GM12874 (cell line): ENCODE measurements around the gene PKP4.
A peak's percentile ranks its signal among the peaks of the same experiment; 100 is the strongest.

Experiments used
- CTCF ChIP-seq: IDR thresholded peaks from 2 replicates; pipeline ENCODE4 v1.5.1; 2011; ENCODE audit warnings: low read depth, mild to moderate bottlenecking, control low read depth, low read length, moderate library complexity; ENCODE audit not compliant: insufficient read depth

The PKP4 gene

GRCh38 chr2:158432117-158432516 lies 24.6 kb upstream of the PKP4 start:
- no peak for TF ChIP-seq CTCF

- TF ChIP-seq CTCF, result no peak
Measured at GRCh38 chr2:158443606-158444005, 13.1 kb upstream of the PKP4 start.

- 0 out of 2 replicates have a peak, but pooled peaks have one; percentile 4 for TF ChIP-seq CTCF
Measured at GRCh38 chr2:158457092-158457825, 507 bp downstream of the PKP4 start.

GRCh38 chr2:158457826-158458616 lies 1.3 kb downstream of the PKP4 start:
- TF ChIP-seq CTCF, result peak; percentile 63

GRCh38 chr2:158458617-158458920 lies 1.8 kb downstream of the PKP4 start:
- no peak for TF ChIP-seq CTCF

- TF ChIP-seq CTCF, result no peak
Measured at GRCh38 chr2:158459161-158460003, 2.6 kb downstream of the PKP4 start.
